Stimulated activated CD4-positive, alpha-beta T cell treated with anti-CD3 and anti-CD28 coated beads, Interleukin-4, amount 100 ng/mL, for 48 hours (primary cell): ENCODE results near the gene TMEM156.
"Not testable (repeated sequence)": the region's sequence is repeated elsewhere in the genome, so short reads cannot be mapped to it uniquely, and the experiment has no call there.

Source experiments
- DNase-seq, 2 donors: peaks; one replicate each; pipeline ENCODE4 v3.0.0-alpha.2; 2020; ENCODE audit warnings: low read depth in 2 of 2

Gene TMEM156

GRCh38 chr4:39043861-39044363 is 11.7 kb upstream of the TMEM156 start:
- DNase-seq: no peak

- DNase-seq: no peak
Observed at GRCh38 chr4:39043058-39043860, 11.1 kb upstream of the TMEM156 start.

GRCh38 chr4:39042366-39042765 is 10.2 kb upstream of the TMEM156 start:
- no peak for DNase-seq

- no peak for DNase-seq
Observed at GRCh38 chr4:39039108-39039507, 6.9 kb upstream of the TMEM156 start.

- no peak for DNase-seq
Observed at GRCh38 chr4:39037941-39038340, 5.7 kb upstream of the TMEM156 start.

- no peak for DNase-seq
Observed at GRCh38 chr4:39037491-39037825, 5.2 kb upstream of the TMEM156 start.

GRCh38 chr4:39036172-39036571 is 4.0 kb upstream of the TMEM156 start:
- DNase-seq: no peak

GRCh38 chr4:39031590-39032020 is 604 bp downstream of the TMEM156 start:
- not testable (repeated sequence) for DNase-seq

- no peak for DNase-seq
Observed at GRCh38 chr4:39030725-39031124, 1.5 kb downstream of the TMEM156 start.

GRCh38 chr4:39029752-39030694 is 2.2 kb downstream of the TMEM156 start:
- no peak for DNase-seq

GRCh38 chr4:39026096-39026495 is 6.1 kb downstream of the TMEM156 start:
- no peak for DNase-seq

- DNase-seq: no peak
Observed at GRCh38 chr4:39025552-39026085, 6.6 kb downstream of the TMEM156 start.

GRCh38 chr4:39024311-39024865 is 7.8 kb downstream of the TMEM156 start:
- no peak for DNase-seq

GRCh38 chr4:39023059-39023458 is 9.2 kb downstream of the TMEM156 start:
- no peak for DNase-seq

- no peak for DNase-seq
Observed at GRCh38 chr4:39022241-39022640, 10.0 kb downstream of the TMEM156 start.

- no peak for DNase-seq
Observed at GRCh38 chr4:39021631-39022030, 10.6 kb downstream of the TMEM156 start.

GRCh38 chr4:39020130-39020529 is 12.1 kb downstream of the TMEM156 start:
- no peak for DNase-seq

GRCh38 chr4:39014028-39014427 is 18.2 kb downstream of the TMEM156 start:
- no peak for DNase-seq

- no peak for DNase-seq
Observed at GRCh38 chr4:39004758-39005157, 27.5 kb downstream of the TMEM156 start.

- not testable (repeated sequence) for DNase-seq
Observed at GRCh38 chr4:39002058-39002457, 30.2 kb downstream of the TMEM156 start.

GRCh38 chr4:38995660-38996005 is 36.6 kb downstream of the TMEM156 start:
- DNase-seq: no peak

GRCh38 chr4:38994135-38994534 is 38.1 kb downstream of the TMEM156 start:
- DNase-seq: no peak
